Mammary epithelial cell (primary cell): Measurements from ENCODE around the gene NRL.

Source experiments
- CTCF ChIP-seq, 2 donors: IDR thresholded peaks in 1 of 2; conservative IDR thresholded peaks in 1 of 2; 2 replicates each; pipeline ENCODE4 v1.5.1; 2011 to 2012; ENCODE audit warnings: inconsistent platforms in 2 of 2, low read length in 2 of 2, mild to moderate bottlenecking in 2 of 2, control low read depth in 1 of 2, low read depth in 1 of 2; ENCODE audit not compliant: insufficient read depth in 1 of 2; ENCODE audit errors: extremely low read depth in 1 of 2
- EZH2 ChIP-seq: IDR thresholded peaks from 2 replicates; pipeline ENCODE4 v1.6.1; 2012; ENCODE audit warnings: low read length, inconsistent platforms, borderline replicate concordance

DNA sequence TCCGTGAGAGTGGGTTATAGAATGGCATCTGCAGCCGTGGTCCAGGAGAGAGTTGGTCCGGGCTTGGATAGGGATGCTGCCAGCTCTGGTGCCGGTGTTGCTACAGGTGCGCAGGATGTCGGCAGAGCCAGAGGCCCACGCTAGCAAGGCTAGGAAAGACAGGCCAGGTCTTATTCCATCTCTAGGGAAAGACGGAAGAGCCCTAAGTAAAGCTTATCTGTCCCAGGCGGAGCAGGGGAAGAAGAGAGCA lies 20.8 kb upstream of the NRL start:
- TF ChIP-seq EZH2 (no peak), CTCF (conservative IDR thresholded peaks at IDR 0.05 in 1 of 2, IDR thresholded peaks at IDR 0.05 in 1 of 2; ENCODE audit: extremely low read depth in 1 of 2, insufficient read depth in 1 of 2, low read depth in 1 of 2, low read length in 2 of 2) (no peak)
